Loucy (cell line): ENCODE measurements around the gene TFB1M.

Source experiments
- H2AFZ ChIP-seq: fragments of 200-600 bp; sonication (generic); 2 replicates; pipeline ENCODE4 v1.6.0; 2016; ENCODE audit warnings: antibody characterized with exemption, mild to moderate bottlenecking, low read length, moderate library complexity
- H3F3A ChIP-seq: fragments of 200-600 bp; 2 replicates; pipeline ENCODE4 v1.6.0; 2016; ENCODE audit warnings: antibody characterized with exemption, low read depth, mild to moderate bottlenecking
- H3K27me3 ChIP-seq: fragments of 200-600 bp; sonication (generic); 2 replicates; pipeline ENCODE4 v1.6.1; 2014; ENCODE audit warnings: low read length, mild to moderate bottlenecking; ENCODE audit not compliant: insufficient read depth, poor library complexity, severe bottlenecking
- H3K36me3 ChIP-seq: fragments of 200-600 bp; sonication (generic); 2 replicates; pipeline ENCODE4 v1.6.1; 2016; ENCODE audit warnings: low read length; ENCODE audit not compliant: insufficient read depth
- H3K4me1 ChIP-seq: fragments of 200-600 bp; sonication (generic); 2 replicates; pipeline ENCODE4 v1.5.1; 2014; ENCODE audit warnings: low read length, mild to moderate bottlenecking; ENCODE audit not compliant: insufficient read depth, poor library complexity, severe bottlenecking
- H3K4me2 ChIP-seq: fragments of 200-600 bp; sonication (generic); 2 replicates; pipeline ENCODE4 v1.6.0; 2014; ENCODE audit warnings: antibody characterized with exemption, low read length, low read depth, mild to moderate bottlenecking; ENCODE audit not compliant: poor library complexity, severe bottlenecking
- H3K4me3 ChIP-seq: fragments of 200-600 bp; sonication (generic); 2 replicates; pipeline ENCODE4 v1.5.1; 2014; ENCODE audit warnings: low read length, mild to moderate bottlenecking, mixed read lengths; ENCODE audit not compliant: poor library complexity, severe bottlenecking
- H3K79me2 ChIP-seq: fragments of 200-600 bp; sonication (generic); 2 replicates; pipeline ENCODE4 v1.6.1; 2014; ENCODE audit warnings: low read length; ENCODE audit not compliant: insufficient read depth
- H3K9ac ChIP-seq: fragments of 200-600 bp; sonication (generic); 2 replicates; pipeline ENCODE4 v1.6.0; 2014; ENCODE audit warnings: mild to moderate bottlenecking, low read depth, low read length, moderate library complexity; ENCODE audit not compliant: poor library complexity, severe bottlenecking
- H3K9me2 ChIP-seq: fragments of 200-600 bp; sonication (generic); replicated peaks from 2 replicates; pipeline ENCODE4 v1.6.1; 2016; ENCODE audit warnings: low read depth, low read length, mixed read lengths
- H3K9me3 ChIP-seq: fragments of 200-600 bp; sonication (generic); 2 replicates; pipeline ENCODE4 v1.6.1; 2014; ENCODE audit warnings: mild to moderate bottlenecking, antibody characterized with exemption, low read length, low read depth; ENCODE audit not compliant: insufficient read depth
- H4K20me1 ChIP-seq: fragments of 200-600 bp; sonication (generic); 2 replicates; pipeline ENCODE4 v1.6.0; 2014; ENCODE audit warnings: antibody characterized with exemption, low read length, mild to moderate bottlenecking; ENCODE audit not compliant: insufficient read depth, poor library complexity, severe bottlenecking
- CTCF ChIP-seq: fragments of 200-600 bp; sonication (generic); conservative IDR thresholded peaks from 2 replicates; pipeline ENCODE4 v1.5.1; 2014; ENCODE audit warnings: mild to moderate bottlenecking, antibody characterized with exemption, low read length
- EZH2phosphoT487 ChIP-seq: fragments of 200-600 bp; IDR thresholded peaks from 2 replicates; pipeline ENCODE4 v1.6.1; 2018; ENCODE audit warnings: antibody characterized with exemption, mild to moderate bottlenecking, moderate library complexity, borderline replicate concordance

The TFB1M gene

GRCh38 chr6:155240905-155241600 lies 73.2 kb downstream of the TFB1M start:
- TF ChIP-seq CTCF: no peak
- TF ChIP-seq EZH2phosphoT487: no peak
- H3K36me3 ChIP-seq: no peaks in the 10 kb centered on the region

GRCh38 chr6:155237613-155238012 lies 76.7 kb downstream of the TFB1M start:
- H2AFZ ChIP-seq: no peak overlapping the region
- TF ChIP-seq CTCF (no peak), EZH2phosphoT487 (no peak)
- H3K27me3 ChIP-seq: no peaks in the 10 kb centered on the region
- H3F3A ChIP-seq: no peaks in the 10 kb centered on the region
- no peak overlapping the region for H3K4me3 ChIP-seq
- no peaks in the 10 kb centered on the region for H3K79me2 ChIP-seq
- H3K4me1 ChIP-seq: no peaks in the 10 kb centered on the region
- H3K9ac ChIP-seq: no peak overlapping the region
- no peaks in the 10 kb centered on the region for H4K20me1 ChIP-seq
- no peak overlapping the region for H3K4me2 ChIP-seq
- H3K9me3 ChIP-seq: no peaks in the 10 kb centered on the region
- no peaks in the 10 kb centered on the region for H3K36me3 ChIP-seq
- no peaks in the 10 kb centered on the region for H3K9me2 ChIP-seq

More at GRCh38 chr6:155240905-155241600, 73.2 kb downstream of the TFB1M start:
- Histone ChIP-seq H3K27me3 (no peaks in the 10 kb centered on the region), H2AFZ (no peak overlapping the region), H3K9me3 (no peaks in the 10 kb centered on the region), H3K4me3 (no peak overlapping the region), H4K20me1 (no peaks in the 10 kb centered on the region), H3K9ac (no peak overlapping the region), H3K4me1 (no peaks in the 10 kb centered on the region), H3K9me2 (no peaks in the 10 kb centered on the region), H3K4me2 (no peak overlapping the region), H3K79me2 (no peaks in the 10 kb centered on the region), H3F3A (no peaks in the 10 kb centered on the region)

DNA sequence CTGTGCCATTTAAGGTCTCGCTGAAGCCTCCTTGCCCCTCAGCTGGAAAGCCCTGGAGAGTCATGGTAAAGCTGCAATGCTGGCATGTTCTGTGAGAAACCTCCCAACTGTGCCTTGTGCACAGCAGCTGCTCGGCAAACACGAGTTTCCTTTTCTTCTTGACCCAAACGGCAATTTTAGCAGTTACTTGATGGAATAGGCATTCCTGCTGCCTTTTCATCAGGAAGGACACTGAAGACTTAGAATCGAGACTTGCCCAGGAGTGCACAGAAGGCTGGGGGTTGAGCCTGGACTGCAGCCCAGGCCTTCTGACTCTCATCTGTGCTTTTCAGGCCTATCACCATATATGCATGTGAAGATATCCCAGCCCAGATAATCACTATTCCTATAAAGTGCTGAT lies 79.2 kb downstream of the TFB1M start:
- Histone ChIP-seq H3K79me2 (no peaks in the 10 kb centered on the region), H3K4me1 (no peaks in the 10 kb centered on the region), H3K4me3 (no peak overlapping the region), H3F3A (no peaks in the 10 kb centered on the region), H3K9ac (no peak overlapping the region), H2AFZ (no peak overlapping the region), H3K9me3 (no peaks in the 10 kb centered on the region), H3K27me3 (no peaks in the 10 kb centered on the region), H3K36me3 (no peaks in the 10 kb centered on the region), H4K20me1 (no peaks in the 10 kb centered on the region), H3K4me2 (no peak overlapping the region), H3K9me2 (no peaks in the 10 kb centered on the region)
- no peak for TF ChIP-seq EZH2phosphoT487
- TF ChIP-seq CTCF: no peak
